K562 (cell line): Measurements from ENCODE around the gene HIVEP3. TPM values are rescaled to one million over a fixed set of nuclear protein-coding genes. Genes with fewer than 3 reads are reported as not detected.

Experiments
- ATAC-seq: fragments of 200-7000 bp; cut with Tn5 transposase; 3 replicates; pipeline ENCODE4 v1.9.1; 2020; ENCODE audit warnings: moderate library complexity
- BruUV-seq: library from RNA; stranded (reverse); fragments of 400-500 nt; replicated peaks from 2 replicates; lab custom pipeline; 2021; lab: Mats Ljungman, UMichigan
- CTCF ChIA-PET: fragments of 300-600 bp; formaldehyde crosslinking; extraction: SDS; loops from one replicate; lab custom pipeline; 2021; ENCODE audit warnings: low intra/inter-chr PET ratio; lab: Yijun Ruan, JAX
- POLR2A ChIA-PET: fragments of 300-600, 350-650 bp; sonication (Branson Sonifier 250); formaldehyde crosslinking; extraction: SDS; loops from one replicate; lab custom pipeline; 2021; ENCODE audit warnings: antibody characterized with exemption, inconsistent platforms; lab: Yijun Ruan, JAX
- DNase-seq, 4 experiments: peaks; one replicate each; pipeline versions ENCODE4 v3.0.0 to v3.0.0-alpha.2; 2011 to 2018; ENCODE audit warnings: low spot score in 3 of 4, mixed read lengths in 3 of 4; ENCODE audit errors: extremely low read depth in 1 of 4
- FAIRE-seq: peaks from 2 replicates; lab custom pipeline; 2011; peaks lifted over from hg19 to GRCh38; lab: Jason Lieb, UNC
- H2AFZ ChIP-seq: 2 replicates; pipeline ENCODE4 v1.6.0; 2011; ENCODE audit warnings: low read depth, low read length, control low read depth, inconsistent platforms
- H3K27ac ChIP-seq: fragments of 200-600 bp; 3 replicates; pipeline ENCODE4 v1.8.0; 2011; ENCODE audit warnings: low read depth, mild to moderate bottlenecking, control low read depth, inconsistent platforms, low read length, moderate library complexity, mixed read lengths; ENCODE audit errors: extremely low read depth
- H3K27me3 ChIP-seq, 2 experiments: fragments of 300-600 bp in 1 of 2; 2 replicates in 1 of 2; 3 replicates in 1 of 2; pipeline versions ENCODE4 v1.6.0 to v1.8.0; 2011; ENCODE audit warnings: inconsistent platforms in 2 of 2, low read length in 2 of 2, mild to moderate bottlenecking in 1 of 2, mixed read lengths in 1 of 2, moderate library complexity in 1 of 2; ENCODE audit not compliant: control insufficient read depth in 2 of 2, insufficient read depth in 2 of 2
- H3K36me3 ChIP-seq: fragments of 300-600 bp; 3 replicates; pipeline ENCODE4 v1.8.0; 2011; ENCODE audit warnings: mild to moderate bottlenecking, low read length, inconsistent platforms; ENCODE audit not compliant: control insufficient read depth, insufficient read depth
- H3K4me1 ChIP-seq, 2 experiments: fragments of 200-600 bp in 1 of 2; replicated peaks in 1 of 2; 2 replicates in 1 of 2; 3 replicates in 1 of 2; pipeline versions ENCODE4 v1.5.1 to v1.8.0; 2011; ENCODE audit warnings: inconsistent platforms in 2 of 2, low read length in 2 of 2, mild to moderate bottlenecking in 1 of 2, mixed read lengths in 1 of 2, moderate library complexity in 1 of 2; ENCODE audit not compliant: control insufficient read depth in 2 of 2, insufficient read depth in 2 of 2
- H3K4me2 ChIP-seq: 2 replicates; pipeline ENCODE4 v1.6.1; 2011; ENCODE audit warnings: low read length, control low read depth, inconsistent platforms, mixed read lengths; ENCODE audit not compliant: insufficient read depth
- H3K4me3 ChIP-seq: fragments of 200-600 bp; sonication (generic), shearing (Covaris generic); 2 replicates; pipeline ENCODE4 v1.5.1; 2016; ENCODE audit warnings: control low read depth, inconsistent platforms
- H3K79me2 ChIP-seq: fragments of 200-600 bp; 3 replicates; pipeline ENCODE4 v1.8.0; 2011; ENCODE audit warnings: low read length, inconsistent platforms; ENCODE audit not compliant: control insufficient read depth, insufficient read depth
- H3K9ac ChIP-seq, 2 experiments: 2 replicates each; pipeline versions ENCODE4 v1.6.0 to v1.6.1; 2011; ENCODE audit warnings: low read depth in 2 of 2, low read length in 2 of 2, control low read depth in 1 of 2, inconsistent platforms in 1 of 2, mild to moderate bottlenecking in 1 of 2, mixed read lengths in 1 of 2; ENCODE audit not compliant: insufficient read depth in 1 of 2
- H3K9me1 ChIP-seq: one replicate; pipeline ENCODE4 v1.6.0; 2011; ENCODE audit warnings: inconsistent platforms, mild to moderate bottlenecking, low read length, moderate library complexity; ENCODE audit not compliant: control insufficient read depth, insufficient read depth
- H3K9me3 ChIP-seq: replicated peaks from 2 replicates; pipeline ENCODE4 v1.5.1; 2011; ENCODE audit warnings: low read depth, low read length, inconsistent platforms; ENCODE audit not compliant: control insufficient read depth, insufficient read depth
- H4K20me1 ChIP-seq: replicated peaks from 2 replicates; pipeline ENCODE4 v1.6.1; 2011; ENCODE audit warnings: low read length, inconsistent platforms, mixed read lengths; ENCODE audit not compliant: control insufficient read depth, insufficient read depth
- GTF2F1 ChIP-seq: IDR thresholded peaks from 2 replicates; pipeline ENCODE4 v1.6.1; 2011; ENCODE audit warnings: low read depth, low read length, improper control_type of control experiment
- WGBS: fragments of 100-300 bp; shearing (Covaris generic); methylation state at CpG from one replicate; pipeline ENCODE4 v1.1.6; 2016; ENCODE audit warnings: low coverage, mixed read lengths; ENCODE audit not compliant: insufficient coverage; ENCODE audit errors: missing lambda C conversion rate; 5-methylcytosine and 5-hydroxymethylcytosine counted together
- in situ Hi-C: fragments of 300-500 bp; cut with MboI; formaldehyde crosslinking; loops from 4 replicates; pipeline ENCODE4 v1.15.0; 2018; ENCODE audit warnings: inconsistent platforms, mixed read lengths
- intact Hi-C: fragments of 100-400 bp; cut with micrococcal nuclease; formaldehyde crosslinking; loops from 2 replicates; pipeline ENCODE4 v1.14.2; 2022
- polyA plus RNA-seq, 8 experiments: library from polyadenylated mRNA; depleted of rRNA in 4 of 8; stranded (reverse) in 5 of 8; unstranded in 3 of 8; fragments of >200 nt; fragmentation: Nextera tagmentation in 2 of 8; fragmentation: Illumina TruSeq in 1 of 8; extraction: Ambion mirVana in 2 of 8; extraction: Trizol in 1 of 8; gene quantifications; 2 replicates each; pipeline versions ENCODE4 v1.2.1 to v1.2.3, GENCODE V29; 2011 to 2014; ENCODE audit warnings: inconsistent platforms in 1 of 8, missing spikeins in 1 of 8
- total RNA-seq, 7 experiments: library from RNA; depleted of rRNA in 6 of 7; stranded (reverse); fragments of >200 nt in 6 of 7; fragmentation: Illumina TruSeq in 2 of 7; extraction: Trizol in 2 of 7; gene quantifications; 2 replicates each; pipeline versions ENCODE4 v1.2.1 to v1.2.3, GENCODE V29; 2011 to 2021; ENCODE audit warnings: low replicate concordance in 1 of 7
- TF ChIP-seq, protein P1 (sequence below): sonication (generic); formaldehyde crosslinking; IDR thresholded peaks from 2 replicates; pipeline ENCODE4 v1.4.0; 2020; ENCODE audit warnings: mild to moderate bottlenecking, missing genetic modification reagents

HIVEP3 gene
- total and polyA plus RNA-seq, 9 of the 15 experiments (the other 6 are each of a cell fraction or from before 2014, with no cell fraction given) = 0.09 to 0.58 (median 0.34) TPM; not detected in 1

DNA sequence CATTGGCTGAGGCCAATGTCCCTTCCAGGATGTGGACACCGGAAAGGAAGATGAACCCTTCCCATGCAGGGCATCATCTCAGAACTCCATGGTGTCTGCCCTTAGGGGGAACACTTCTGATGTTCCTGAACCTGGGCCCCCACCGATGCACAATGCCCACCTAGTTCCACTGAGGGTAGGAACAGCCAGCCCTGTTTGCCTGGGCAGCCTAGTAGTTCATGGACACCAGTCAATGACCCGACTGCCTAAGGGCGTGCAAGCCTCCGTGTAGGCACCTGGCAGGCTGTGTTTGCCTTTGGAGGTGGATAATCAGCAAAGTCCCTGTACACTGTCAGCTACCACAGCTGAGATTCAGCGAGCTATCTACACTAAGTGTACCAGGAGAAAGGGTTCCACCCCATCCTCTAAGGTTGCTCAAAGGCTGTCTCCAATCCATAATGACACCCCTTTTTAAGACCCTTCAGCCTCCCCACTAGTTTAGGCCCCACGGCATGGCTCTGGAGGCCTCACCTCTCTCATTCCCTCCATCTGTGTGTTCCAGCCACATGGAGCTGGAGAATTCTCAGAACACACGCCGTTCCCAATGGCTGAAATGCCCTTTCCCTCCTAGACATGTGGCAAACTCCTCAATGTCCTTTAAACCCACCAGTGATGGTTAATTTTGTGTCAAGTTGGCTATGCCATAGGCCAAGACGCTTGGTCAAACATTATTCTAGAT is 309.4 kb downstream of the HIVEP3 start:
- FAIRE-seq (no peak), DNase-seq (no peak), ATAC-seq (no peak)
- POLR2A ChIA-PET = interaction anchor here (0.6 kb wide), 1 partner anchor 33 kb away, joined by 3 read pairs; no protein-coding TSS in a partner anchor
- TF ChIP-seq GTF2F1 = no peak
- TF ChIP-seq, protein P1, sequence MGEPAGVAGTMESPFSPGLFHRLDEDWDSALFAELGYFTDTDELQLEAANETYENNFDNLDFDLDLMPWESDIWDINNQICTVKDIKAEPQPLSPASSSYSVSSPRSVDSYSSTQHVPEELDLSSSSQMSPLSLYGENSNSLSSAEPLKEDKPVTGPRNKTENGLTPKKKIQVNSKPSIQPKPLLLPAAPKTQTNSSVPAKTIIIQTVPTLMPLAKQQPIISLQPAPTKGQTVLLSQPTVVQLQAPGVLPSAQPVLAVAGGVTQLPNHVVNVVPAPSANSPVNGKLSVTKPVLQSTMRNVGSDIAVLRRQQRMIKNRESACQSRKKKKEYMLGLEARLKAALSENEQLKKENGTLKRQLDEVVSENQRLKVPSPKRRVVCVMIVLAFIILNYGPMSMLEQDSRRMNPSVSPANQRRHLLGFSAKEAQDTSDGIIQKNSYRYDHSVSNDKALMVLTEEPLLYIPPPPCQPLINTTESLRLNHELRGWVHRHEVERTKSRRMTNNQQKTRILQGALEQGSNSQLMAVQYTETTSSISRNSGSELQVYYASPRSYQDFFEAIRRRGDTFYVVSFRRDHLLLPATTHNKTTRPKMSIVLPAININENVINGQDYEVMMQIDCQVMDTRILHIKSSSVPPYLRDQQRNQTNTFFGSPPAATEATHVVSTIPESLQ (CRISPR knock-in tag) = no peak
- peaks cover 6% of the 10 kb centered on the region; the same call in 1 of the 2 replicates for H4K20me1 ChIP-seq
- H3K27ac ChIP-seq = no peak overlapping the region
- no peak overlapping the region for H3K4me3 ChIP-seq
- no peaks in the 10 kb centered on the region for H3K79me2 ChIP-seq
- no peak overlapping the region for H2AFZ ChIP-seq
- H3K4me1 ChIP-seq = no peaks in the 10 kb centered on the region
- H3K4me2 ChIP-seq = no peak overlapping the region
- WGBS = under 1% methylated on average over 10 of the region's 10 CpGs
- no TSS peak for BruUV-seq
- intact Hi-C loops = no loop called here
- CTCF ChIA-PET = no interaction called here
- peaks cover 22 to 45% of the 10 kb centered on the region in 2 experiments for H3K27me3 ChIP-seq
- H3K9me3 ChIP-seq = no peaks in the 10 kb centered on the region
- H3K36me3 ChIP-seq = no peaks in the 10 kb centered on the region
- in situ Hi-C loops = no loop called here
- H3K9ac ChIP-seq = no peak overlapping the region
- H3K9me1 ChIP-seq = no peaks in the 10 kb centered on the region
